HG03159 (cell line): Measurements from ENCODE around the gene CYTIP.
A peak's percentile ranks its signal among the peaks of the same experiment; 100 is the strongest.

Experiments used
- ATAC-seq: cut with Tn5 transposase; IDR thresholded peaks from one replicate; pipeline ENCODE4 v1.9.1; 2021; ENCODE audit warnings: mild to moderate bottlenecking, moderate library complexity; ENCODE audit not compliant: unreplicated experiment

The CYTIP gene

GRCh38 chr2:157465554-157465953 lies 21.7 kb upstream of the CYTIP start:
- ATAC-seq = no peak

- no peak for ATAC-seq
Observed at GRCh38 chr2:157463002-157463401, 19.1 kb upstream of the CYTIP start.

- ATAC-seq = no peak
Observed at GRCh38 chr2:157460897-157461296, 17.0 kb upstream of the CYTIP start.

GRCh38 chr2:157460384-157460837 lies 16.5 kb upstream of the CYTIP start:
- no peak for ATAC-seq

GRCh38 chr2:157459486-157459885 lies 15.6 kb upstream of the CYTIP start:
- no peak for ATAC-seq

GRCh38 chr2:157447741-157448140 lies 3.9 kb upstream of the CYTIP start:
- no peak for ATAC-seq

- ATAC-seq = no peak
Observed at GRCh38 chr2:157447031-157447430, 3.1 kb upstream of the CYTIP start.

GRCh38 chr2:157444641-157445040 lies 752 bp upstream of the CYTIP start:
- peak; percentile 17 for ATAC-seq

- ATAC-seq = no peak
Observed at GRCh38 chr2:157443090-157443489, 799 bp downstream of the CYTIP start.

- no peak for ATAC-seq
Observed at GRCh38 chr2:157442636-157443035, 1.3 kb downstream of the CYTIP start.

- ATAC-seq = no peak
Observed at GRCh38 chr2:157442191-157442590, 1.7 kb downstream of the CYTIP start.

- ATAC-seq = peak; percentile 33
Observed at GRCh38 chr2:157441072-157441454, 2.8 kb downstream of the CYTIP start.

GRCh38 chr2:157440404-157441071 lies 3.4 kb downstream of the CYTIP start:
- ATAC-seq = no peak

GRCh38 chr2:157439824-157440186 lies 4.1 kb downstream of the CYTIP start:
- ATAC-seq = peak; percentile 42

GRCh38 chr2:157438863-157439823 lies 4.7 kb downstream of the CYTIP start:
- ATAC-seq = peak; percentile 25

- no peak for ATAC-seq
Observed at GRCh38 chr2:157433394-157433793, 10.5 kb downstream of the CYTIP start.

- ATAC-seq = no peak
Observed at GRCh38 chr2:157432475-157433106, 11.3 kb downstream of the CYTIP start.

GRCh38 chr2:157431176-157431575 lies 12.7 kb downstream of the CYTIP start:
- ATAC-seq = no peak

- no peak for ATAC-seq
Observed at GRCh38 chr2:157428500-157429175, 15.3 kb downstream of the CYTIP start.

- ATAC-seq = no peak
Observed at GRCh38 chr2:157427922-157428303, 16.0 kb downstream of the CYTIP start.
